ENCODE results near the gene HMGCS1.
A peak's percentile ranks its signal among the peaks of the same experiment; 100 is the strongest.
"Not testable (repeated sequence)": the region's sequence is repeated elsewhere in the genome, so short reads cannot be mapped to it uniquely, and the experiment has no call there.

HMGCS1 gene

DNA sequence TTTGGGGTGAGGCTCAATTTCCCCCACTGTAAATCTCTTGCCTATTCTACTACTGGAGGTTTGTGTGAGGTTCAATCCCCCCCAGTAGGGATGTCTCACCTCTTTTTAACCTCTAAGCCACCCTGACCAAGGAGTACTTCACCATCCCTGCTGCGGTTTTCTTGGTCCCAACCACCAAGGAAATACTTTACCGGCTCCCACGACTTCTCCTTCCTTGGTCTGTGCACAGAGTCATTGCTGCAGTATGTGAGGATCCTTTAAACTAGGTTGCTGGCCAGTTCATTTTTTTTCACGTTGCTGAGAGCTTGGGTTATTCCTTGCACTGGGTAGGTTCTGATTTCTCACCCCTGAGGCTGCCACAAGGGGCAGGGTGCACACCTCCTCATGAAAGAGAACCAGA is 22.5 kb upstream of the HMGCS1 start:
- H3K27me3 ChIP-seq (ENCODE audit: insufficient read depth, low read length) = peaks cover 4% of the 10 kb centered on the region
- H3K4me1 ChIP-seq (ENCODE audit: insufficient read depth, low read length) = no peaks in the 10 kb centered on the region
- no peak overlapping the region for H2AFZ ChIP-seq (ENCODE audit: low read depth, low read length)
- H3K4me3 ChIP-seq (ENCODE audit: low read length) = no peak overlapping the region
- H3K36me3 ChIP-seq (ENCODE audit: insufficient read depth, low read length) = no peaks in the 10 kb centered on the region
- H3K9me3 ChIP-seq (ENCODE audit: low read length) = peaks cover 1% of the 10 kb centered on the region

DNA sequence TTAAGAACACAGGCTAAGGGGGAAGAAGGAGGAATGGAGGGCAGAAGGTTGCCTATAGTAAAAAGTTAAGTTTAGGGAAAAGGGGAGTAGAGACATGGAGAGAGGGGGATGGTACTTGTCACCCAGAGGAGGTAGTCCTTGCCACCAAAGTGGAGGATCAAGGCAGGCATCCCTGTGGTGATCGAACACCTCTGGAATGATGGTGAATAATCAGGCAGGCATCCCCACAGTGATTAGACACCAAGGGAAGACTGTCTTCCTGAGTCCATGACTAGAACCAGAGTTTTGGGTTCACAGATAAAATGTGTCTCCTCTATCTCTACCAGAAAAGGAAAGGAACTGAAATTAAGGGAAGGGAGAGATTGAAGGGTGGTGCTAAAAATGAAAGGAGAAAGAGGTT is 19.2 kb upstream of the HMGCS1 start:
- H2AFZ ChIP-seq (ENCODE audit: low read depth, low read length) = no peak overlapping the region
- H3K27me3 ChIP-seq (ENCODE audit: insufficient read depth, low read length) = peaks cover 2% of the 10 kb centered on the region
- H3K36me3 ChIP-seq (ENCODE audit: insufficient read depth, low read length) = no peaks in the 10 kb centered on the region
- H3K4me1 ChIP-seq (ENCODE audit: insufficient read depth, low read length) = no peaks in the 10 kb centered on the region
- peaks cover 3% of the 10 kb centered on the region for H3K9me3 ChIP-seq (ENCODE audit: low read length)
- no peak overlapping the region for H3K4me3 ChIP-seq (ENCODE audit: low read length)

- not testable (repeated sequence) for H3K9me3 ChIP-seq (ENCODE audit: low read length); H3K36me3 ChIP-seq (ENCODE audit: insufficient read depth, low read length); H3K4me3 ChIP-seq (ENCODE audit: low read length); H3K27me3 ChIP-seq (ENCODE audit: insufficient read depth, low read length); H2AFZ ChIP-seq (ENCODE audit: low read depth, low read length); H3K4me1 ChIP-seq (ENCODE audit: insufficient read depth, low read length)
Observed at GRCh38 chr5:43325624-43326023, 12.4 kb upstream of the HMGCS1 start.

DNA sequence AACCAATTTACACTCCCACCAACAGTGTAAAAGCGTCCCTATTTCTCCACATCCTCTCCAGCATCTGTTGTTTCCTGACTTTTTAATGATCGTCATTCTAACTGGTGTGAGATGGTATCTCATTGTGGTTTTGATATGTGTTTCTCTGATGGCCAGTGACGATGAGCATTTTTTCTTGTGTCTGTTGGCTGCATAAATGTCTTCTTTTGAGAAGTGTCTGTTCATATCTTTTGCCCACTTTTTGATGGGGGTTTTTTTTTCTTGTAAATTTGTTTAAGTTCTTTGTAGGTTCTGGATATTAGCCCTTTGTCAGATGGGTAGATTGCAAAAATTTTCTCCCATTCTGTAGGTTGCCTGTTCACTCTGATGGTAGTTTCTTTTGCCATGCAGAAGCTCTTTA is 10.3 kb upstream of the HMGCS1 start:
- not testable (repeated sequence) for H3K4me1 ChIP-seq (ENCODE audit: insufficient read depth, low read length); H2AFZ ChIP-seq (ENCODE audit: low read depth, low read length); H3K9me3 ChIP-seq (ENCODE audit: low read length); H3K4me3 ChIP-seq (ENCODE audit: low read length); H3K27me3 ChIP-seq (ENCODE audit: insufficient read depth, low read length); H3K36me3 ChIP-seq (ENCODE audit: insufficient read depth, low read length)

GRCh38 chr5:43320846-43321245 is 7.6 kb upstream of the HMGCS1 start:
- no peak overlapping the region for H2AFZ ChIP-seq (ENCODE audit: low read depth, low read length)
- no peak overlapping the region for H3K4me3 ChIP-seq (ENCODE audit: low read length)
- no peaks in the 10 kb centered on the region for H3K36me3 ChIP-seq (ENCODE audit: insufficient read depth, low read length)
- H3K4me1 ChIP-seq (ENCODE audit: insufficient read depth, low read length) = no peaks in the 10 kb centered on the region
- peaks cover 2% of the 10 kb centered on the region for H3K9me3 ChIP-seq (ENCODE audit: low read length)
- no peaks in the 10 kb centered on the region for H3K27me3 ChIP-seq (ENCODE audit: insufficient read depth, low read length)

GRCh38 chr5:43316421-43316820 is 3.2 kb upstream of the HMGCS1 start:
- no peak overlapping the region for H2AFZ ChIP-seq (ENCODE audit: low read depth, low read length)
- no peaks in the 10 kb centered on the region for H3K27me3 ChIP-seq (ENCODE audit: insufficient read depth, low read length)
- peaks cover 2% of the 10 kb centered on the region for H3K9me3 ChIP-seq (ENCODE audit: low read length)
- peaks cover 7% of the 10 kb centered on the region for H3K36me3 ChIP-seq (ENCODE audit: insufficient read depth, low read length)
- peaks cover 16% of the 10 kb centered on the region for H3K4me1 ChIP-seq (ENCODE audit: insufficient read depth, low read length)
- H3K4me3 ChIP-seq (ENCODE audit: low read length) = no peak overlapping the region

GRCh38 chr5:43315682-43316081 is 2.5 kb upstream of the HMGCS1 start:
- H3K36me3 ChIP-seq (ENCODE audit: insufficient read depth, low read length) = peaks cover 10% of the 10 kb centered on the region
- H3K9me3 ChIP-seq (ENCODE audit: low read length) = peaks cover 2% of the 10 kb centered on the region
- no peak overlapping the region for H2AFZ ChIP-seq (ENCODE audit: low read depth, low read length)
- no peak overlapping the region for H3K4me3 ChIP-seq (ENCODE audit: low read length)
- no peaks in the 10 kb centered on the region for H3K27me3 ChIP-seq (ENCODE audit: insufficient read depth, low read length)
- H3K4me1 ChIP-seq (ENCODE audit: insufficient read depth, low read length) = peaks cover 16% of the 10 kb centered on the region

DNA sequence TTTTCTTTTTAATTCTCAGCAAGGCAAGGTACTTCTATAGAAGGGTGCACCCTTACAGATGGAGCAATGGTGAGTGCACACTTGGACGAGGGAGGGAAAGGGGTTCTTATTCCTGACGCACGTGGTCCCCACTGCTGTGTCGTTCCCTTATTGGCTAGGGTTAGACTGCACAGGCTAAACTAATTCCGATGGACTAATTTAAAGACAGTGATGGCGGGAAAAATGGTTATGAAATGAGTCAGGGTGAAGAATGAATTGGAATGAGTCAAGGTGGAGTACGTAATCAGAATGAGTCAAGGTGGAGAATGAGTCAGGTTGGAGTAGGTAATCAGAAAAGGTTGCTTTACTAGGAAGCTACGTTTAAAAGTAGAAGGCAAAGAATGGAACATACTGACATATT is 2.1 kb upstream of the HMGCS1 start:
- H3K27me3 ChIP-seq (ENCODE audit: insufficient read depth, low read length) = no peaks in the 10 kb centered on the region
- no peak overlapping the region for H3K4me3 ChIP-seq (ENCODE audit: low read length)
- H3K9me3 ChIP-seq (ENCODE audit: low read length) = peaks cover 2% of the 10 kb centered on the region
- H2AFZ ChIP-seq (ENCODE audit: low read depth, low read length) = no peak overlapping the region
- H3K4me1 ChIP-seq (ENCODE audit: insufficient read depth, low read length) = peaks cover 16% of the 10 kb centered on the region
- peaks cover 13% of the 10 kb centered on the region for H3K36me3 ChIP-seq (ENCODE audit: insufficient read depth, low read length)

- H3K4me1 ChIP-seq (ENCODE audit: insufficient read depth, low read length) = peaks cover 22% of the 10 kb centered on the region
- peaks cover 2% of the 10 kb centered on the region for H3K9me3 ChIP-seq (ENCODE audit: low read length)
- no peaks in the 10 kb centered on the region for H3K27me3 ChIP-seq (ENCODE audit: insufficient read depth, low read length)
- H3K4me3 ChIP-seq (ENCODE audit: low read length) = no peak overlapping the region
- H2AFZ ChIP-seq (ENCODE audit: low read depth, low read length) = peak overlapping the region; percentile 4
- peaks cover 19% of the 10 kb centered on the region for H3K36me3 ChIP-seq (ENCODE audit: insufficient read depth, low read length)
Observed at GRCh38 chr5:43314724-43315123, 1.5 kb upstream of the HMGCS1 start.

- Histone ChIP-seq H3K9me3 (ENCODE audit: low read length) (peaks cover 2% of the 10 kb centered on the region), H3K4me3 (ENCODE audit: low read length) (peak overlapping the region; percentile 32), H3K27me3 (ENCODE audit: insufficient read depth, low read length) (no peaks in the 10 kb centered on the region), H3K36me3 (ENCODE audit: insufficient read depth, low read length) (peaks cover 25% of the 10 kb centered on the region), H2AFZ (ENCODE audit: low read depth, low read length) (peak overlapping the region; percentile 4), H3K4me1 (ENCODE audit: insufficient read depth, low read length) (peaks cover 30% of the 10 kb centered on the region)
Observed at GRCh38 chr5:43313854-43314457, 744 bp upstream of the HMGCS1 start.

DNA sequence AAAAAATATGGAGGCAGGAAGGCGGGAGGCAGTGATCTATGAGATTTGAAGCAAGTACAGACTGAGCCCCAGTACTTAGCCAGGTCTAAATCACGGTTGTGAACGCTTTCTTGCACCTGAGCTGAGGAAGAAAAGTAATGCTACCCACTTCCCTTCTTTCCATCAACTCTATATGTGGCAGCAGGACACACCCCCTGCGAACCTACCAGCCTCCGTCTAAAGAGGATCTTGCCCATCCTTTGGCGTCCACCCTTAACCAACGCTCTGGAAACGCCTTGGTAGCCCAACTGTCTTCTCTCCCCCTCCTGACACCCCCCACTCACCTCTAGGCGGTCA is 545 bp downstream of the HMGCS1 start:
- H3K4me3 ChIP-seq (ENCODE audit: low read length) = peak overlapping the region; percentile 97
- peaks cover 42% of the 10 kb centered on the region for H3K4me1 ChIP-seq (ENCODE audit: insufficient read depth, low read length)
- peaks cover 2% of the 10 kb centered on the region for H3K9me3 ChIP-seq (ENCODE audit: low read length)
- H3K36me3 ChIP-seq (ENCODE audit: insufficient read depth, low read length) = peaks cover 33% of the 10 kb centered on the region
- no peak overlapping the region for H2AFZ ChIP-seq (ENCODE audit: low read depth, low read length)
- H3K27me3 ChIP-seq (ENCODE audit: insufficient read depth, low read length) = no peaks in the 10 kb centered on the region

- peaks cover 46% of the 10 kb centered on the region for H3K4me1 ChIP-seq (ENCODE audit: insufficient read depth, low read length)
- H3K36me3 ChIP-seq (ENCODE audit: insufficient read depth, low read length) = peaks cover 35% of the 10 kb centered on the region
- no peaks in the 10 kb centered on the region for H3K27me3 ChIP-seq (ENCODE audit: insufficient read depth, low read length)
- peak overlapping the region; percentile 97 for H3K4me3 ChIP-seq (ENCODE audit: low read length)
- H3K9me3 ChIP-seq (ENCODE audit: low read length) = peaks cover 2% of the 10 kb centered on the region
- no peak overlapping the region for H2AFZ ChIP-seq (ENCODE audit: low read depth, low read length)
Observed at GRCh38 chr5:43312076-43312661, 1.0 kb downstream of the HMGCS1 start.

- peak overlapping the region; percentile 97 for H3K4me3 ChIP-seq (ENCODE audit: low read length)
- peaks cover 46% of the 10 kb centered on the region for H3K36me3 ChIP-seq (ENCODE audit: insufficient read depth, low read length)
Observed at GRCh38 chr5:43309637-43310036, 3.6 kb downstream of the HMGCS1 start.

DNA sequence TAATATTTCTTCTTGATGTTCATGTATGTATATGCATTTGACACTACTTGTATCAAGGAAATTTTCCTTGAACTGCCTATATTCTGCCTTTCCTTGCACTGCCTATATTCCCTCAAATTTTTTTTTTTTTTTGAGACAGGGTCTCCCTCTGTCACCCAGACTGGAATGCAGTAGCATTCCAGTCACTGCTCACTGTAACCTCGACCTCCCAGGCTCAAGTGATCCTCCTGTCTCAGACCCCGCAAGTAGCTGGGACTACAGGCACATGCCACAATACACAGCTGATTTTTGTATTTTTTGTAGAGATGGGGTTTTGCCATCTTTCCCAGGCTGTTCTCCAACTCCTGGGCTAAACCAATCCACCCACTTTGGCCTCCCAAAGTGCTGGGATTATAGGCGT is 4.1 kb downstream of the HMGCS1 start:
- peak overlapping the region; percentile 97 for H3K4me3 ChIP-seq (ENCODE audit: low read length)
- H3K36me3 ChIP-seq (ENCODE audit: insufficient read depth, low read length) = peaks cover 51% of the 10 kb centered on the region
- H3K27me3 ChIP-seq (ENCODE audit: insufficient read depth, low read length) = no peaks in the 10 kb centered on the region
- H3K9me3 ChIP-seq (ENCODE audit: low read length) = no peaks in the 10 kb centered on the region
- no peak overlapping the region for H2AFZ ChIP-seq (ENCODE audit: low read depth, low read length)
- peaks cover 50% of the 10 kb centered on the region for H3K4me1 ChIP-seq (ENCODE audit: insufficient read depth, low read length)

More at GRCh38 chr5:43309637-43310036, 3.6 kb downstream of the HMGCS1 start:
- no peaks in the 10 kb centered on the region for H3K9me3 ChIP-seq (ENCODE audit: low read length)
- H3K4me1 ChIP-seq (ENCODE audit: insufficient read depth, low read length) = peaks cover 53% of the 10 kb centered on the region
- H2AFZ ChIP-seq (ENCODE audit: low read depth, low read length) = no peak overlapping the region
- H3K27me3 ChIP-seq (ENCODE audit: insufficient read depth, low read length) = no peaks in the 10 kb centered on the region

Data from neuron (in vitro differentiated cells).